GM04503 (cell line): ENCODE measurements around the gene TRIM56.
"Not testable (repeated sequence)": the region's sequence is repeated elsewhere in the genome, so short reads cannot be mapped to it uniquely, and the experiment has no call there.

ENCODE experiments used
- DNase-seq: peaks from one replicate; pipeline ENCODE4 v3.0.0-alpha.2; 2012; ENCODE audit warnings: low read depth

The TRIM56 gene, protein sequence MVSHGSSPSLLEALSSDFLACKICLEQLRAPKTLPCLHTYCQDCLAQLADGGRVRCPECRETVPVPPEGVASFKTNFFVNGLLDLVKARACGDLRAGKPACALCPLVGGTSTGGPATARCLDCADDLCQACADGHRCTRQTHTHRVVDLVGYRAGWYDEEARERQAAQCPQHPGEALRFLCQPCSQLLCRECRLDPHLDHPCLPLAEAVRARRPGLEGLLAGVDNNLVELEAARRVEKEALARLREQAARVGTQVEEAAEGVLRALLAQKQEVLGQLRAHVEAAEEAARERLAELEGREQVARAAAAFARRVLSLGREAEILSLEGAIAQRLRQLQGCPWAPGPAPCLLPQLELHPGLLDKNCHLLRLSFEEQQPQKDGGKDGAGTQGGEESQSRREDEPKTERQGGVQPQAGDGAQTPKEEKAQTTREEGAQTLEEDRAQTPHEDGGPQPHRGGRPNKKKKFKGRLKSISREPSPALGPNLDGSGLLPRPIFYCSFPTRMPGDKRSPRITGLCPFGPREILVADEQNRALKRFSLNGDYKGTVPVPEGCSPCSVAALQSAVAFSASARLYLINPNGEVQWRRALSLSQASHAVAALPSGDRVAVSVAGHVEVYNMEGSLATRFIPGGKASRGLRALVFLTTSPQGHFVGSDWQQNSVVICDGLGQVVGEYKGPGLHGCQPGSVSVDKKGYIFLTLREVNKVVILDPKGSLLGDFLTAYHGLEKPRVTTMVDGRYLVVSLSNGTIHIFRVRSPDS

DNA sequence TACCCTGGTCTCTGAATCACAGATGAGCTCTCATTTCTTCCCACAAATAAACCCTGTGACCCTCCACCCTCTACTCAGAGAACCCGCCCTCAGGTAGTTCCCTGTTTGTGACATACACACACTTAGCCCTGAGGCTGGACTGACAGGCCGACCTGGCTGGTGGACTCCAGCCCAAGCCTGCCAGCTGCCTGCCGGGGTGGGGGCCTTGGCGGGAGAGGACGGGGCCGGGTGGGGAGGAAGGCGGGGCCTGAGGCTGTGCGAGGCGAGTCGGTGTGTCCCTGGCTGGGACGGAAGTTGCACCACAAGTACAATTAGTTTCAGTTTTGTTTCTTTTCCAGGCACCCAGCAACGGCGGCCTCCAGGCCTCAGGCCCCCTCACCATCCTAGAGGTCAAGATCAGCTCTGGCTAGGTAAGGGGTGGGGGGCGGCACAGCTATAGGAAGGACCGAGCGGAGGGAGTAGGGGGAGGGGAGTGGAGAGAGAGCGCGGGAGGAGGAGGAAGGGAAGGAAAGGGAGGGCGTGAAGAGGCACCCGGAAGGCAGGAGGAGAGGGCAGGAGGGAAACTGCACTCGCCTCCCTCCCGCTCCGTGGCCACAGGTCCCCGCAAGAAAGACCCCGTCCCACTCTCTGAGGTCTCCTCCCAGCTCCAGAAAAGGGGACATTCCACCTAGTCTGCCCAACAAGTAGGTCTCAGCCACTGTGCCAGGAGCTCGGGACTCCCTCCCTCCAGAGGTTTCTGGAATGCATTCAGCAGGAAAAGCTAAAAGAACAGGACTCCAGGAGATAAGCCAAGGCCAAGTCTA, at the start of gene TRIM56:
Gene TRIM56, plus strand, starts transcription at position 320 of the 803 bp plus-strand sequence. CDS start 1,832 bp downstream, outside the sequence.
- DNase-seq, result no peak

DNA sequence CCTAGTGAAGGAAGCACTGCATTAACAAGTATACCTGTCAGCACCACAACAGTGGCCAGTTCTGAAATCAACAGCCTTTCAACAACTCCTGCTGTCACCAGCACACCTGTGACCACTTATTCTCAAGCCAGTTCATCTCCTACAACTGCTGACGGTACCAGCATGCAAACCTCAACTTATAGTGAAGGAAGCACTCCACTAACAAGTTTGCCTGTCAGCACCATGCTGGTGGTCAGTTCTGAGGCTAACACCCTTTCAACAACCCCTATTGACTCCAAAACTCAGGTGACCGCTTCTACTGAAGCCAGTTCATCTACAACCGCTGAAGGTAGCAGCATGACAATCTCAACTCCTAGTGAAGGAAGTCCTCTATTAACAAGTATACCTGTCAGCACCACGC, 49.3 kb upstream of the TRIM56 start:
- no peak for DNase-seq

DNA sequence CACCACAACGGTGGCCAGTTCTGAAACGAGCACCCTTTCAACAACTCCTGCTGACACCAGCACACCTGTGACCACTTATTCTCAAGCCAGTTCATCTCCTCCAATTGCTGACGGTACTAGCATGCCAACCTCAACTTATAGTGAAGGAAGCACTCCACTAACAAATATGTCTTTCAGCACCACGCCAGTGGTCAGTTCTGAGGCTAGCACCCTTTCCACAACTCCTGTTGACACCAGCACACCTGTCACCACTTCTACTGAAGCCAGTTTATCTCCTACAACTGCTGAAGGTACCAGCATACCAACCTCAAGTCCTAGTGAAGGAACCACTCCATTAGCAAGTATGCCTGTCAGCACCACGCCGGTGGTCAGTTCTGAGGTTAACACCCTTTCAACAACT, 44.0 kb upstream of the TRIM56 start:
- not testable (repeated sequence) for DNase-seq

DNA sequence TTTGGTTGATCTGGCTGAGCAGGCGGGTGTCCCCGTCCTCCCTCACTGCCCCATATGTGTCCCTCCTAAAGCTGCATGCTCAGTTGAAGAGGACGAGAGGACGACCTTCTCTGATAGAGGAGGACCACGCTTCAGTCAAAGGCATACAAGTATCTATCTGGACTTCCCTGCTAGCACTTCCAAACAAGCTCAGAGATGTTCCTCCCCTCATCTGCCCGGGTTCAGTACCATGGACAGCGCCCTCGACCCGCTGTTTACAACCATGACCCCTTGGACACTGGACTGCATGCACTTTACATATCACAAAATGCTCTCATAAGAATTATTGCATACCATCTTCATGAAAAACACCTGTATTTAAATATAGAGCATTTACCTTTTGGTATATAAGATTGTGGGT, 26.9 kb upstream of the TRIM56 start:
- DNase-seq, result no peak

DNA sequence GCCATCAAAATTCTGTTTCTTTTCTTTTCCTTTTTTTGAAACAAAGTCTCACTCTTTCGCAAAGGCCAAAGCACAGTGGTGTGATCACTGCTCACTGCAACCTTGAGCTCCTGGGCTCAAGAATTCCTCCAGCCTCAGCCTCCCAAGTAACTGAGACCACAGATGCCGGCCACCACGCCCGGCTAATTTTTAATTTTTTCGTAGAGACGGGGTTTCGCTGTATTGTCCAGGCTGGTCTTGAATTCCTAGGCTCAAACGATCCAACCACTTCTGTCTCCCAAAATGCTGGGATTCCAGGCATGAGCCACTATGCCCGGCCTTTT, 25.7 kb upstream of the TRIM56 start:
- DNase-seq, result no peak

DNA sequence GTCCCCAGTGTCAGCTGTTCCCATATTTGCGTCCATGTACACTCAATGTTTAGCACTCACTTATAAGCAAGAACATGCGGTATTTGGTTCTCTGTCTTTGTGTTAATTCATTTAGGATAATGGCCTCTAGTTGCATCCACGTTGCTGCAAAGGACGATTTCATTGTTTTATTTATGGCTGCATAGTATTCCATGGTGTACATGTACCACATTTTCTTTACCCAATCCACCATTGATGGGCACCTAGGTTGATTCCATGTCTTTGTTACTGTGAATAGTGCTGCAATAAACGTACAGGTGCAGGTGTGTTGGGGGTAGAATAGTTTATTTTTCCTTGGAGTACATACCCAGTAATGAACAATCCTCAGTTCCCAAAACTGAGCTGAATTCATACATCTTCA, 24.3 kb upstream of the TRIM56 start:
- DNase-seq, result no peak

DNA sequence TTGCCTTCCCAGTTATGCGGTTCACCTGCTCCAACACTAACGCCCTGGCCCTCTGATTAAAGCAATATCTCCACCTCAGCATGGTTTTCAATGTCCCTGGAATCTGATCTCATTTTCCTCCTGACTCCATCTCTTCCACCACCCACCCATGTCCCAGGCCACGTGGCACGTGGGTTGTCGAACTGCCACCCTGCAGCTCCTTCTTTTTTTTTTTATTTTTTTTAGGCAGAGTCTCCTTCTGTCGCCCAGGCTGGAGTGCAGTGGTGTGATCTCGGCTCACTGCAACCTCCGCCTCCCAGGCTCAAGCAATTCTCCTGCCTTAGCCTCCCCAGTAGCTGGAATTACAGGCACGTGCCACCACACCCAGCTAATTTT, 21.1 kb upstream of the TRIM56 start:
- not testable (repeated sequence) for DNase-seq

DNA sequence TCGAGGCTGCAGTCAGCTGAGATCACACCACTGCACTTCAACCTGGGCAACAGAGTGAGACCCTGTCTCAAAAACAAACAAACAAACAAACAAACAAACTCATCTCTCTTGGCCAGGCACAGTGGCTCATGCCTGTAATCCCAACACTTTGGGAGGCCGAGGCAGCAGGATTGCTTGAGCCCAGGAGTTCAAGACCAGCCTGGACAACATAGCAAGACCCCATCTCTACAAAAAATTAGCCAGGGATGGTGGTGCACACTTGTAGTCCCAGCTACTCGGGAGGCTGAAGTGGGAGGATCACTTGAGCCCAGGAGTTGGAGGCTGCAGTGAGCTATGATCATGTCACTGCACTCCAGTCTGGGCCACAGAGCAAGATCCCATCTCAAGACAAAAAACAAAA, 20.1 kb upstream of the TRIM56 start:
- DNase-seq, result not testable (repeated sequence)

DNA sequence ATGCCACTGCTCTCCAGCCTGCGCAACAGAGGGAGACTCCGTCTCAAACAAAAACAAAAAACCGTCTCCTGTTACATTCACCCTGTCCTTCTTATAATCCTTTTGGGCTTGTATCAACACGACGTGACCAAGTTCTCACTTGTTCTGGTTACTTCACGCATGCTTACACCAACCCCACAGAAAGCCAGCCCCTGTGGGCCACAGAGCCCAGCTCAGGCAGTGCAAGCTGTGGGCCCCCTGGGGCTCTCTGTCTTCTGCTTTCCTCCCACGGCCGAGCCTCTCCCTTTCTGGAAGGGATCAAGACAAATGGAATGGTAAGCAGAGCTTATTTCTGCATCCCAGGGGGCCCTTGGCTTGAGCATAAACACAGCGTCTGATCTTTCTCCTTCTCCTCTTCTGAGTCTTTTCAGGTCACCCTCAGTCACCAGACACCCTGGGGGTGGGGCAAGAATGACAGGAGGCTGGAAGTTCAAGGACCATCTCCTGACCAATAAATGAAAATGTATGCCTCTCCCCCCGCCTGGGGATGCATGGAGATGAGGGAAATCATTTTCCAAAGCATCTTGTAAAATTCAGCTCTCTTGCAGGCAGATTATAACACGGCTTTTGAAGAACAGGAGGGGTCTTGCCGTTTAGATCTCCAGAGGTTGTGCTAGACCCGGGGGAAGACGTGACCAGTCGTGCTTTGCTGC, 19.0 kb upstream of the TRIM56 start:
- no peak for DNase-seq

DNA sequence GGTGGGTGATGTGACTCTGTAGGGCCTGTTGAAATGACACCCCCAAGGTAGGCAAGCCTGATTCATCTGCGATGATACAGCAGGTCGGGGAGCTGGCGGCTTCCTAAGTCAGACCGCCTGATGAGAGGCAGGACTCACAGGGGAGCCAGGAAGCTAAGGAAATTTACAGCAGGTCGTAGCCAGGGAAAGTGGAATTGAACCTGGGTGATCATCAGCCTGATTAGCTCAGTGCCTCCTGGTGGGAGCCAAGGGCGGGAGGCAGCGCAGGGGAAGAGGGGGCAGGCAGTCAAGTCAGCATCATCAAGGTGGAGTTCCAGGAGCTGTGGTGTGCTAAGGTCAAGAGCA, 18.5 kb upstream of the TRIM56 start:
- DNase-seq, result no peak

DNA sequence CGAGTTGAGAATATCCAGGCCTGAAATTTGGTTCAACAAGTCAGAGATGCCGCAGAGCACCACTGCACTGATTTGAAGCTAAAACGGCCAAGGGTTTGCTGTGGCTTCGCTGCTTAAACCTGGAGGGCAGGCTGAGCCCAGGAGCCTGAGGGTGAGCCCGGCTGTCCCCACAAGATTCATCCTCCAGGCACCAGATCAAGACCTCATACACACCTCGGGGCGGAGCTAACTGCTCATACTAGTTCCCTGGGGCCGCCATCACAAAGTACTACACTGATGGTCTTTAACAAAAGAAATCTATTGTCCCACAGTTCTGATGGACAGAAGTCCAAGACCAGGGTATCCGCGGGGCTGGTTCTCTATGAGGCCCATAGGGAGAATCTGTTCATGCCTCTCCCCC, 16.9 kb upstream of the TRIM56 start:
- no peak for DNase-seq

DNA sequence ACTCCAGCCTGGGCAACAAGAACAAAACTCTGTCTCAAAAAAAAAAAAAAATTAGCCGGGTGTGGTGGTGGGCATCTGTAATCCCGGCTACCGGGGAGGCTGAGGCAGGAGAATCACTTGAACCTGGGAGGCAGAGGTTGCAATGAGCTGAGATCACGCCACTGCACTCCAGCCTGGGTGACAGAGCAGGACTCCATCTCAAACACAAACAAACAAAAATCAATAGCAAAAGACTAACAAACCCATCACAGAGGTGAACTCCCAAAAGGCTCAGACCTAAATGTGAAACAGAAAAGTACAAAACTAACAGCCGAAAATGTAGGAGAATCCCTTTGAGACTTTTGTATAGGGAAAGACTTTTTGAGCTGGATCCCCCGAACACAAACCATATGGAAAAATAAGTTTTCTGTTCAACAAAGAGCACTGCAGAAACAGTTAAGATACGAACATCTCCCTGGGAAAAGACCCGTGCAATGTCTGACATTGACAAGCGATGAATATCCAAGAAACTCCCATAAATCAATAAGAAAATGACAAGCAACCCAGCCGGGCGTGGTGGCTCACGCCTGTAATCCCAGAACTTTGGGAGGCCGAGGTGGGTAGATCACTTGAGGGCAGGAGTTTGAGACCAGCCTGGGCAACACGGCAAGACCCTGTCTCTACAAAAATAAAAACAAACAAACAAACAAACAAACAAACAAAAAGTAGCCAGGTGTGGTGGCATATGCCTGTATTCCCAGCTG, 13.7 kb upstream of the TRIM56 start:
- not testable (repeated sequence) for DNase-seq

DNA sequence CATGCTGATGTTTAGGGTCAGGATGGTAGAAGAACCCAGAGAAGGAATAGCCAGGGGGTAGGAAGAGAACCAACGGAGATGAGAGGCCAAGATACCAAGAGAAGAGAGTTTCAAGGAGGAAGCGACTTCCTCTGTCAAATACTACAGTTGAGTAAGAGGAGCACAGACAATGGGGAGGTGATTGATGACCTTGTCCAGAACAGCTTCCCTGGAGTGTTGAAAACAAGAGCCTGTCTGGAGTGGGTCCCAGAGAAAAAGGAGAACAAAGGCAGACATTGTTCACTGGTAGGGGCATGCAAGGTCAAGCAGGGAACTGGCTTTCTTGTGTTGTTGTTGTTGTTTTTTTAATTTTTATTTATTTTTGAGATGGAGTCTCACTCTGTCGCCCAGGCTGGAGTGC, 9.6 kb upstream of the TRIM56 start:
- no peak for DNase-seq

DNA sequence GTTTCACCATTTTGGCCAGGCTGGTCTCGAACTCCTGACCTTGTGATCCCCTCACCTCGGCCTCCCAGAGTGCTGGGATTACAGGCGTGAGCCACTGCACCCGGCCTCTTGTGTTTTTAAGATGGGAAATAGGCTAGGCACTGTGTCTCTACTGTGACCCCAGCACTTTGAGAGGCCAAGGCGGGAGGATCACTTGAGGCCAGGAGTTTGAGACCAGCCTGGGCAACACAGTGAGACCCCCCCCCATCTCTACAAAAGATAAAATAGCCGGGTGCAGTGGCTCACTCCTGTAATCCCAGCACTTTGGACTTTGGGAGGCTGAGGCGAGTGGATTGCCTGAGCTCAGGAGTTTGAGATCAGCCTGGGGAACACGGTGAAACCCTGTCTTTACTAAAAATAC, 9.1 kb upstream of the TRIM56 start:
- not testable (repeated sequence) for DNase-seq

DNA sequence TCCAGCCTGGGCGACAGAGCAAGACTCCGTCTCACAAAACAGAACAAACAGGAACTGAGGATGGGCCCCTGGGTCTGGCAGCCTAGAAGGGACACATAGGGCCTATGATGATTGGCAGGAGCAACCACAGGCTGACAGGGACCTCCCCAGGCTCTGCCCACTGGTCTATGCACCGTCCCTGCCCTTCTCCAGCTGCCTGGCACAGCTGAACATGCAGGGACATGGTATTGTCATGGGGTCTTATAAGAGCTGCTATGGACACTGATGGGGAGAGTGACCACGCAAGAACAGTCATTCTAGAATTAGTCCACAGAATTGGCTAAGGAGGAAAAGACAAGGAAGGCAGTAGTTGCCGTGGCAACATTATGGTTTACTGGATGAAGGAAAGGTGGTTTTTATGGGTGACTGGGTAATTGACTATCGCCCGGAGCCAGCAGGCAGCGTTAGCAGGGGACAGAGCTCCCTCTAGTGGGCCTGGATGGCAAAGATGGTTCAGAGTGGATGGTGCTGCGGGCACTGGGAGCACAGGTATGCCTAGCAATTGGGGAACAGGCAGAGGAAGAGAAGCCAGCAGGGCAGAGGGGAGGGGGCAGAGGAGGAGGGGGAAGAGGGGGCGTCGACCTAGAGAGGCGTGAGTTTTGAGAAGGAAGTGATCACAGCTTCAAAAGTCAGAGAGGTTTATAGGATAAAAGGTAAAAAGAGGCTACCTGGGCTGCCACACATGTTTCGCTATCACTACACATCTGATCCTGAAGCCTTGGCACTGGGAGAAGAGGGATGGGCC, 7.8 kb upstream of the TRIM56 start:
- peak; percentile 21 for DNase-seq

DNA sequence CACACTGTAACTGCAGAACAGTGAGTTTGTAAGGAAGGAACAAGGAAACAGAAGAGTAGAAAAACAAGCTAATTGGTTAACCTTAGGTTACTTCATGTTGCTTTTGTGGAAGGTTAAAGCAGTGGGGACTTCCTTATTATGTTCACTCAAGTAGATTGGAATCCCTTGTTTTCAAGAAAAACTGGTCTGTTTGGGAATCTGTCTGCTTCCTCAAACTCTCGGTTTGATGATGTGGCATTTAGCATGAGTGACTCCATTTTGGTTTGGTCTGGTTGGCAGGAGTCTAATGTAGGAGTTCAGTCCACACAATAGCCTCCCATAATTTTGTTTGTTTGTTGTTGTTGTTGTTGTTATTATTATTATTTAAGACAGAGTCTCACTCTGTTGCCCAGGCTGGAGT, 3.8 kb upstream of the TRIM56 start:
- DNase-seq, result no peak

DNA sequence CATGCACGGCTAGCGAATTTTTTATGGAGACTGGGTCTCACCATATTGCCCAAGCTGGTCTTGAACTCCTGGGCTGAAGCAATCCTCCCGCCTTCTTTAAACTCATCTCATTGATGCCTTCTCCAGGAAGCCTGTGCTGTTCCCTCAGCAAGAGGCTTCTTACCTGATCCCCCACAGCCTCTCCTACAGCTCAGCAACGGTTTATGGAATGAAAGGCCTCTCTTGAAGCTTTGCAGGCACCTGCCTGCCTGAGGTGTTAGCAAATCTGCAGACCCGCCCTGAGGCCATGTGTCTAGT, 468 bp upstream of the TRIM56 start:
- DNase-seq, result no peak

DNA sequence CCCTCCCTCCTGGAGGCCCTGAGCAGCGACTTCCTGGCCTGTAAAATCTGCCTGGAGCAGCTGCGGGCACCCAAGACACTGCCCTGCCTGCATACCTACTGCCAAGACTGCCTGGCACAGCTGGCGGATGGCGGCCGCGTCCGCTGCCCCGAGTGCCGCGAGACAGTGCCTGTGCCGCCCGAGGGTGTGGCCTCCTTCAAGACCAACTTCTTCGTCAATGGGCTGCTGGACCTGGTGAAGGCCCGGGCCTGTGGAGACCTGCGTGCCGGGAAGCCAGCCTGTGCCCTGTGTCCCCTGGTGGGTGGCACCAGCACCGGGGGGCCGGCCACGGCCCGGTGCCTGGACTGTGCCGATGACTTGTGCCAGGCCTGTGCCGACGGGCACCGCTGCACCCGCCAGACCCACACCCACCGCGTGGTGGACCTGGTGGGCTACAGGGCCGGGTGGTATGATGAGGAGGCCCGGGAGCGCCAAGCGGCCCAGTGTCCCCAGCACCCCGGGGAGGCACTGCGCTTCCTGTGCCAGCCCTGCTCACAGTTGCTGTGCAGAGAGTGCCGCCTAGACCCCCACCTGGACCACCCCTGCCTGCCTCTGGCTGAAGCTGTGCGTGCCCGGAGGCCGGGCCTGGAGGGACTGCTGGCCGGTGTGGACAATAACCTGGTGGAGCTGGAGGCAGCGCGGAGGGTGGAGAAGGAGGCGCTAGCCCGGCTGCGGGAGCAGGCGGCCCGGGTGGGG, 2.2 kb downstream of the TRIM56 start:
- no peak for DNase-seq

DNA sequence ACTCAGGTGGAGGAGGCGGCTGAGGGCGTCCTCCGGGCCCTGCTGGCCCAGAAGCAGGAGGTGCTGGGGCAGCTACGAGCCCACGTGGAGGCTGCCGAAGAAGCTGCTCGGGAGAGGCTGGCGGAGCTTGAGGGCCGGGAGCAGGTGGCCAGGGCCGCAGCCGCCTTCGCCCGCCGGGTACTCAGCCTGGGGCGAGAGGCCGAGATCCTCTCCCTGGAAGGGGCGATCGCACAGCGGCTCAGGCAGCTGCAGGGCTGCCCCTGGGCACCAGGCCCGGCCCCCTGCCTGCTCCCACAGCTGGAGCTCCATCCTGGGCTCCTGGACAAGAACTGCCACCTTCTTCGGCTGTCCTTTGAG, 2.8 kb downstream of the TRIM56 start:
- no peak for DNase-seq

DNA sequence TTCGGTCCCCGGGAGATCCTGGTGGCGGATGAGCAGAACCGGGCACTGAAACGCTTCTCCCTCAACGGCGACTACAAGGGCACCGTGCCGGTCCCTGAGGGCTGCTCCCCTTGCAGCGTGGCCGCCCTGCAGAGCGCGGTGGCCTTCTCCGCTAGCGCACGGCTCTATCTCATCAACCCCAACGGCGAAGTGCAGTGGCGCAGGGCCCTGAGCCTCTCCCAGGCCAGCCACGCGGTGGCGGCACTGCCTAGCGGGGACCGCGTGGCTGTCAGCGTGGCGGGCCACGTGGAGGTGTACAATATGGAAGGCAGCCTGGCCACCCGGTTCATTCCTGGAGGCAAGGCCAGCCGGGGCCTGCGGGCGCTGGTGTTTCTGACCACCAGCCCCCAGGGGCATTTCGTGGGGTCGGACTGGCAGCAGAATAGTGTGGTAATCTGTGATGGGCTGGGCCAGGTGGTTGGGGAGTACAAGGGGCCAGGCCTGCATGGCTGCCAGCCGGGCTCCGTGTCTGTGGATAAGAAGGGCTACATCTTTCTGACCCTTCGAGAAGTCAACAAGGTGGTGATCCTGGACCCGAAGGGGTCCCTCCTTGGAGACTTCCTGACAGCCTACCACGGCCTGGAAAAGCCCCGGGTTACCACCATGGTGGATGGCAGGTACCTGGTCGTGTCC, 3.7 kb downstream of the TRIM56 start:
- DNase-seq, result no peak
